Putamen (tissue), 1 donor: ENCODE measurements around the gene EXOC6B.
A peak's percentile ranks its signal among the peaks of the same experiment; 100 is the strongest.

Experiments used
- DNase-seq: peaks from one replicate; pipeline ENCODE4 v3.0.0-alpha.2; 2016; ENCODE audit warnings: low spot score

EXOC6B gene

DNA sequence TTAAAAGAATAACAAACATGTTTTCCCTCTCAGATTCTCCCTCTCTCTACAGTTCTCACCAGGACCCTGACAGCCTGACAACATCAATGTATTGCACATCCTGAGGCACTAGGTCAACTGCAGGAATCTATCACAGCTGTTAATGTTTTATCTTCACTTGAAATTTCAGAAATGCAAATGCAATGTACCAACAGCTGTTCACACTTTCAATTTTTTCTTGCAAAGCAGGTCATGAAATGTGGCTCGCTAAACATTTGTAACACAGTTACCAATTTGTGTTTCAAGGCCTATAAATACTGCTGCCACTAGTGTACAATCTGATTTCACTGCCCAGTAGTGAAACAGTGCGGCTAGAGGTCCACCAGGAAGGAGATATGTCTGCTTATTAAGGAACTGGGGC is 147.8 kb downstream of the EXOC6B start:
- DNase-seq, result no peak

- no peak for DNase-seq
These were observed 149.3 kb downstream of the EXOC6B start for GRCh38 chr2:72676341-72677025.

GRCh38 chr2:72674982-72675915 is 150.6 kb downstream of the EXOC6B start:
- DNase-seq, result no peak

DNA sequence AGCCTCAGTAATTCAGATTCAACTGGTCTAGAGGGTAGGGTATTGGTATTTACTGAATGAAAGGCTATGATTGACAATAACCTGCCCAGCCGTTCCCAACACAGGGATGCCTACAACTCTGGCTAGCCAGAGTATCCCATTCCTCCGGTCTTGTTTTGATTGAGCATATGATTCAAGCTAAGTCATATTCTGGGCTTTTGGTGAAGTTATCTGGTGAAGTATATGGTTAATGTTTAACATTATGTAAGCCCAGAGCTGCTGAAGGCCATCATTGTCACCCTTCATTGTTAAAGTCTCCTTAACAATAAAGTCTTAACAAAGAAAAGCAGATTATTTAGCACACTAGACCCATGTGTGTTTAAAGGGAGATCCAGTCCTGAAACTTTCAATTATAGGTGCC is 152.6 kb downstream of the EXOC6B start:
- DNase-seq, result no peak

GRCh38 chr2:72669121-72669520 is 156.7 kb downstream of the EXOC6B start:
- no peak for DNase-seq

- no peak for DNase-seq
These were observed 157.2 kb downstream of the EXOC6B start for GRCh38 chr2:72668647-72669046.

GRCh38 chr2:72665448-72665847 is 160.4 kb downstream of the EXOC6B start:
- no peak for DNase-seq

DNA sequence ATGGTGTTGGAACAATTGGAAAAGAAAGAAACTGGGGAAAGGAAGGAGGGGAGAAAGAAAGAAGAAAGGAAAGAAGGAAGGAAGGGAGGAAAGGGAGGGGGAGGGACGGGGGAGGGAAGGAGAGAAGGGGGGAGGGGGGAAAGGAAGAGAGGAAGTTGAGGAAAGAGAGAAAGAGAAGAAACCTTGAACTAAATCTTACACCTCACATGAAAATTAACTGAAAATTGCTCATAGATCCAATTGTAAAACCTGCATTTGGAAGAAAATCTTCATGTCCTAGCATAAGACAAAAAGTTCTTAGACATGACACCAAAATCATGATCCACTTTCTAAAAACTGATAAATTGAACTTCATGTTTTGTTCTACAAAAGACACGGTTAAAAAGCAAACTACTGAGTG is 163.8 kb downstream of the EXOC6B start:
- DNase-seq, result no peak

- no peak for DNase-seq
These were observed 176.0 kb downstream of the EXOC6B start for GRCh38 chr2:72649810-72650209.

GRCh38 chr2:72641221-72641620 is 184.6 kb downstream of the EXOC6B start:
- peak; percentile 56 for DNase-seq

GRCh38 chr2:72638600-72639211 is 187.1 kb downstream of the EXOC6B start:
- no peak for DNase-seq

GRCh38 chr2:72636210-72636609 is 189.6 kb downstream of the EXOC6B start:
- no peak for DNase-seq

GRCh38 chr2:72630767-72631166 is 195.1 kb downstream of the EXOC6B start:
- no peak for DNase-seq

GRCh38 chr2:72629062-72629461 is 196.8 kb downstream of the EXOC6B start:
- DNase-seq, result no peak

GRCh38 chr2:72627083-72627482 is 198.8 kb downstream of the EXOC6B start:
- DNase-seq, result no peak

- no peak for DNase-seq
These were observed 200.5 kb downstream of the EXOC6B start for GRCh38 chr2:72625366-72625765.

DNA sequence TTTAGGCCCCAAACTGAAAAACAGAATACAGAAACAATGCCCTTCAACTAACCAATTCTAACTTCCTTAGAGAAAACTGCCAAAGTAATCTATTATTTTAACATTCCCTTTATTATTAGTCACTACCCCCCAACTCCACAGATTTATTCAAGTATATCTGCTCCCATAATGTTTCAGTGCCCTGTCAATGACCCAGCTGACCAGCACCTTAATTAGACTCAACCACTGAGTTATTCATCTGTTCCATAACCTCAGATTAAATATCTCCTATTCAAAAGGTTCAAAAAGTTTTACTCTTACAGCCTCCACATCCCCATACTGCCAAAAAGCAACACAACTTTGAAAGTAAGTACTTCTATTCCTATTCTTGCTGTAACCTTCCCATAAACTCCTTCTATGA is 202.4 kb downstream of the EXOC6B start:
- no peak for DNase-seq

DNA sequence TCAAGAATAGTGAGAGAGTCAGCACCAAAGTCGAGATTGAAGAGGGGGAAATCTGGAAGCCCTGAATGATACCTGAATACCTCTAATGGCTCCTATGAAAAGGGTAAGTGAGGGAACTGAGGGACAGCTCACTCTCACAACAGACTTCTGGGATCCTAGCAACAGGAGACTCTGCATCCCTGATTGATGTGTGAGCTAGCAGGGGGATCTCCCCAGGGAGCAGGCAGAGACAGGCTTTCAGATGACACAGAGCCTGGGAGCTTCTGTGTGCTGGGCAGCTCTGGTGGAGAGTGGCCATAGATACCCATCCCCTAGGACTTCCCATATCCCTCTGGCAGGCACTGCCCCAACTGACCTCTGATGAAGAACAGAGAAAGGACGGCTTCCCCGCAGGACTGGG is 206.2 kb downstream of the EXOC6B start:
- no peak for DNase-seq

DNA sequence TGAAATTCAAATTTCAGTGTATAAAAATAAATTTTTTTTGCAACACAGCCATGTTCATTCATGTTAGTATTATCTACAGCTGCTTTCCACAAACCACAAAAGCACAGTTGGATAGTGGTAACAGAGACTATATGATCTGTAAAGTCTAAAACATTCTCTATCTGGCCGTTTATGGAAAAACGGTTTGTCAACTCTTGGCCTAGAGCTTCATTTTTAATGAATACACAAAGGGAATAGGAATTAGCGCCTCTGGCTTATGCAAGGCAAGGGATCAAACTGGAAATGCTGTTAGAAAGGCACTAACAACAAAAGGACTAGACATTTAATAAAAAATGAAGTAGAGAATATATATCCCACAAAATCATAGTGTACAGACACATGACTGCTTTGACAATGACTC is 211.9 kb downstream of the EXOC6B start:
- peak; percentile 7 for DNase-seq

GRCh38 chr2:72612614-72613160 is 213.1 kb downstream of the EXOC6B start:
- no peak for DNase-seq

GRCh38 chr2:72607189-72607588 is 218.6 kb downstream of the EXOC6B start:
- DNase-seq, result no peak

DNA sequence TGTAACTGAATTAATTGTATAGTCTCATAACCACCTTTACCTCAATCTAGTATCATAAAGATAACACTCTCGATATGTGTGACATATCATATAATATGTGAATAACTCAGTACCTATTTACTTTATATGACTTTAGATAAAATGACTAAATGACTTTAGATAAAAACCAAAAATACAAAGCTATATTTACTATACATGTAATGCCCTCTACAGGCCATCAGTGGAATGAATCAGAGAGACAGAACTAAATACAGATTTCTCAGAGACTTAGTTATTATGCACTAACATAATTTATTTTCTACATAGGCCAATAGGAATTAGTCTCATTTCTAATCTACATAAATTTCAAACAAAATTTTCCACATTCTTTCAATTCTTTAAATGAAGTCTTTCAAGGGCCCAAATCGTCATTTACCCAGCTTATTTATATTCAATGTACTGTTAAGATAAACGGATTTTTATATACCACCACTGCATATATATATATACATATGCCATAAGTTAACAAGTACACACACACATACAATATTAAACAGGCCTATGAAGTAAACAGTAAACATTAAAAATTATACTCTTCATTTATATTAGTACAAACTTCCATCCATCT is 219.9 kb downstream of the EXOC6B start:
- no peak for DNase-seq
